ENCODE data around the gene ABCB6.

The ABCB6 gene

GRCh38 chr2:219180961-219181360 lies 37.8 kb downstream of the ABCB6 start:
- ChIA-PET CTCF (interaction anchor here (0.8 to 1.2 kb wide), 2 partner anchors 33 to 115 kb away, joined by 3 to 5 read pairs; no protein-coding TSS in a partner anchor), POLR2A (interaction anchor here (4.6 kb wide), 1 partner anchor 25 kb away, joined by 14 read pairs; the partner anchor contains the start of gene ZFAND2B)
- TF ChIP-seq SCRT1 (tag by site-specific recombination; IDR thresholded peaks at IDR 0.05; ENCODE audit: borderline replicate concordance): no peak
- no peak for TF ChIP-seq ZNF148 (tag by site-specific recombination; IDR thresholded peaks at IDR 0.05; ENCODE audit: borderline replicate concordance)
- TF ChIP-seq KLF7 (tag by site-specific recombination; IDR thresholded peaks at IDR 0.05; ENCODE audit: borderline replicate concordance): no peak
- no peak for TF ChIP-seq ZNF391 (tag by site-specific recombination; IDR thresholded peaks at IDR 0.05; ENCODE audit: borderline replicate concordance, low read depth)
- no peak for TF ChIP-seq GLI2 (tag by site-specific recombination; IDR thresholded peaks at IDR 0.05; ENCODE audit: borderline replicate concordance, low read depth)
- TF ChIP-seq ZNF280C (tag by site-specific recombination; IDR thresholded peaks at IDR 0.05): no peak
- no peak for TF ChIP-seq PBX3 (CRISPR knock-in tag; IDR thresholded peaks at IDR 0.05)
- no peak for TF ChIP-seq ZNF404 (tag by site-specific recombination; IDR thresholded peaks at IDR 0.05)
- no peak for TF ChIP-seq ZBTB48 (tag by site-specific recombination; IDR thresholded peaks at IDR 0.05)
- no peak for TF ChIP-seq PRDM10 (tag by site-specific recombination; IDR thresholded peaks at IDR 0.05)
- Histone ChIP-seq H3K9me3 (ENCODE audit: control insufficient read depth, insufficient read depth, low read depth, low read length) (no peaks in the 10 kb centered on the region), H3K4me1 (ENCODE audit: control insufficient read depth, insufficient read depth, low read length) (peaks cover 4% of the 10 kb centered on the region; the same call in 1 of the 2 replicates), H3K27ac (ENCODE audit: extremely low read depth, low read depth, low read length) (no peak overlapping the region), H3K4me3 (ENCODE audit: low read depth, low read length) (no peak overlapping the region), H3K36me3 (ENCODE audit: control insufficient read depth in 2 of 2, insufficient read depth in 1 of 2, low read length in 2 of 2) (peaks cover 0 to 60% of the 10 kb centered on the region in 2 experiments; a peak in 2 of 3 replicates)

GRCh38 chr2:219179601-219180465 lies 38.9 kb downstream of the ABCB6 start:
- Histone ChIP-seq H3K4me3 (ENCODE audit: low read depth, low read length) (no peak overlapping the region), H3K4me1 (ENCODE audit: control insufficient read depth, insufficient read depth, low read length) (peaks cover 6% of the 10 kb centered on the region; the same call in 1 of the 2 replicates), H3K27ac (ENCODE audit: extremely low read depth, low read depth, low read length) (no peak overlapping the region), H3K36me3 (ENCODE audit: control insufficient read depth in 2 of 2, insufficient read depth in 1 of 2, low read length in 2 of 2) (peaks cover 4 to 55% of the 10 kb centered on the region in 2 experiments; a peak in 2 of 3 replicates), H3K9me3 (ENCODE audit: control insufficient read depth, insufficient read depth, low read depth, low read length) (no peaks in the 10 kb centered on the region)
- POLR2A ChIA-PET: interaction anchor here (4.6 kb wide), 1 partner anchor 27 kb away, joined by 14 read pairs; the partner anchor contains the start of gene ZFAND2B
- TF ChIP-seq ZNF580 (tag by site-specific recombination; IDR thresholded peaks at IDR 0.05) (no peak), REPIN1 (tag by site-specific recombination; IDR thresholded peaks at IDR 0.05; ENCODE audit: low read depth) (no peak), ZNF701 (tag by site-specific recombination; IDR thresholded peaks at IDR 0.05) (no peak)
- CTCF ChIA-PET: interaction anchor here (0.6 to 1.4 kb wide), 5 partner anchors 9 to 1425 kb away, joined by 3 to 5 read pairs (median 4); no protein-coding TSS in a partner anchor
